Thyroid gland (tissue), 4 donors: ENCODE data around the gene SLF1. TPM values are rescaled to one million over a fixed set of nuclear protein-coding genes. Genes with fewer than 3 reads are reported as not detected.
A peak's percentile ranks its signal among the peaks of the same experiment; 100 is the strongest.

Experiments
- DNase-seq, 2 donors: peaks; one replicate each; pipeline ENCODE4 v3.0.0-alpha.2; 2019
- H3K27ac ChIP-seq, 3 donors: fragments of 200-600 bp; sonication (generic); 1 replicate in 2 of 3; 2 replicates in 1 of 3; pipeline ENCODE4 v1.5.1; 2016 to 2019; ENCODE audit warnings: mild to moderate bottlenecking in 1 of 3, moderate library complexity in 1 of 3
- H3K27me3 ChIP-seq: fragments of 200-600 bp; sonication (generic); one replicate; pipeline ENCODE4 v1.5.1; 2019
- H3K36me3 ChIP-seq, 2 donors: fragments of 200-600 bp; sonication (generic); one replicate each; pipeline ENCODE4 v1.5.1; 2016 to 2019
- H3K4me1 ChIP-seq, 2 donors: fragments of 200-600 bp; sonication (generic); one replicate each; pipeline ENCODE4 v1.5.1; 2017 to 2019
- H3K4me3 ChIP-seq, 3 donors: fragments of 200-600 bp; sonication (generic); replicated peaks in 1 of 3; 1 replicate in 2 of 3; 2 replicates in 1 of 3; pipeline ENCODE4 v1.5.1; 2016; ENCODE audit warnings: mild to moderate bottlenecking in 1 of 3
- H3K9me3 ChIP-seq: fragments of 200-600 bp; sonication (generic); one replicate; pipeline ENCODE4 v1.5.1; 2017
- POLR2A ChIP-seq, 2 donors: fragments of 450-650 bp; IDR thresholded peaks; one replicate each; pipeline ENCODE4 v1.6.1; 2017; ENCODE audit warnings: antibody characterized with exemption in 2 of 2, mild to moderate bottlenecking in 2 of 2, moderate library complexity in 1 of 2
- WGBS, 2 donors: methylation state at CpG; one replicate each; pipeline ENCODE4 v1.1.5; 2017; 5-methylcytosine and 5-hydroxymethylcytosine counted together
- intact Hi-C: fragments of 100-400 bp; cut with DNase I; formaldehyde crosslinking; loops from one replicate; pipeline ENCODE4 v1.15.1; 2023
- total RNA-seq, 4 donors: library from RNA; depleted of rRNA; stranded (reverse); fragments of >200 nt; gene quantifications; one replicate each; pipeline ENCODE4 v1.2.3, GENCODE V29; 2016
- TF ChIP-seq, protein P1 (sequence below), 6 experiments: fragments of 200-600 bp in 3 of 6; fragments of 450-650 bp in 3 of 6; sonication (generic) in 3 of 6; IDR thresholded peaks; one replicate each; pipeline ENCODE4 v1.5.1; 2016 to 2019; ENCODE audit warnings: antibody characterized with exemption in 6 of 6, mild to moderate bottlenecking in 2 of 6, inconsistent platforms in 1 of 6, moderate library complexity in 1 of 6

Gene SLF1
- total RNA-seq, 4 donors from 2014 or later = 5.6 to 17.4 (median 9.0) TPM

- TF ChIP-seq, protein P1, sequence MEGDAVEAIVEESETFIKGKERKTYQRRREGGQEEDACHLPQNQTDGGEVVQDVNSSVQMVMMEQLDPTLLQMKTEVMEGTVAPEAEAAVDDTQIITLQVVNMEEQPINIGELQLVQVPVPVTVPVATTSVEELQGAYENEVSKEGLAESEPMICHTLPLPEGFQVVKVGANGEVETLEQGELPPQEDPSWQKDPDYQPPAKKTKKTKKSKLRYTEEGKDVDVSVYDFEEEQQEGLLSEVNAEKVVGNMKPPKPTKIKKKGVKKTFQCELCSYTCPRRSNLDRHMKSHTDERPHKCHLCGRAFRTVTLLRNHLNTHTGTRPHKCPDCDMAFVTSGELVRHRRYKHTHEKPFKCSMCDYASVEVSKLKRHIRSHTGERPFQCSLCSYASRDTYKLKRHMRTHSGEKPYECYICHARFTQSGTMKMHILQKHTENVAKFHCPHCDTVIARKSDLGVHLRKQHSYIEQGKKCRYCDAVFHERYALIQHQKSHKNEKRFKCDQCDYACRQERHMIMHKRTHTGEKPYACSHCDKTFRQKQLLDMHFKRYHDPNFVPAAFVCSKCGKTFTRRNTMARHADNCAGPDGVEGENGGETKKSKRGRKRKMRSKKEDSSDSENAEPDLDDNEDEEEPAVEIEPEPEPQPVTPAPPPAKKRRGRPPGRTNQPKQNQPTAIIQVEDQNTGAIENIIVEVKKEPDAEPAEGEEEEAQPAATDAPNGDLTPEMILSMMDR (IDR thresholded peaks at IDR 0.05) = no peak
- TF ChIP-seq POLR2A (IDR thresholded peaks at IDR 0.05) = no peak
- intact Hi-C loops = no loop called here
Observed at GRCh38 chr5:94689908-94690307, 71.4 kb downstream of the SLF1 start.

DNA sequence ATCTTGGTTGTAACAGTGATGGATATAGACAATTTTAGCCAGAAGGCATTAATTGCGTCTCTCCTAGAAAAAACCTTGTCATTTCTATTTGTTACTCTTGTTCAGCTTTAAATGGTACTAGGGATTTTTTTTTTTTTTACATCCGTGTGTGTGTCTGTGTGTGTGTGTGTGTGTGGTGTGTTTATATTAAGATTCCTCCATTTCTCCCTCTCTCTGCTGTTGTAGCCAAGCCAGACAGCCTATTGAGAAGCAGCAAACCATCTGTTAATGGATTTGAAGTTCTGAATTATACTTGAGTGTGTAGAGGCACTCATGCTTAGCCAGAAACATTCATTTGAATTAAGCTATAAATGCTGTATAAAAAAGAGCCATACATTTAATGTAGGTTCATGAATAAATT lies 72.3 kb downstream of the SLF1 start:
- DNase-seq = no peak
- no peak overlapping the region for H3K4me3 ChIP-seq
- peaks cover 0 to 4% of the 10 kb centered on the region in 2 donors for H3K4me1 ChIP-seq
- WGBS, 2 donors = 52 to 53% methylated on average over 2 of the region's 2 CpGs
- H3K27ac ChIP-seq = no peak overlapping the region
- no peaks in the 10 kb centered on the region for H3K9me3 ChIP-seq
- TF ChIP-seq, protein P1 (IDR thresholded peaks at IDR 0.05) = no peak
- TF ChIP-seq POLR2A (IDR thresholded peaks at IDR 0.05) = no peak
- peaks cover 0 to 4% of the 10 kb centered on the region in 2 donors for H3K36me3 ChIP-seq
- no peaks in the 10 kb centered on the region for H3K27me3 ChIP-seq
- intact Hi-C loops = no loop called here

More at GRCh38 chr5:94689908-94690307, 71.4 kb downstream of the SLF1 start:
- Histone ChIP-seq H3K4me3 (no peak overlapping the region), H3K9me3 (no peaks in the 10 kb centered on the region), H3K27me3 (no peaks in the 10 kb centered on the region), H3K27ac (no peak overlapping the region), H3K36me3 (peaks cover 0 to 4% of the 10 kb centered on the region in 2 donors), H3K4me1 (peaks cover 0 to 4% of the 10 kb centered on the region in 2 donors)
- DNase-seq = no peak

- H3K36me3 ChIP-seq = peaks cover 0 to 4% of the 10 kb centered on the region in 2 donors
- peaks cover 0 to 4% of the 10 kb centered on the region in 2 donors for H3K4me1 ChIP-seq
- intact Hi-C loops = no loop called here
- TF ChIP-seq, protein P1 (IDR thresholded peaks at IDR 0.05) = no peak
- no peak for TF ChIP-seq POLR2A (IDR thresholded peaks at IDR 0.05)
- H3K4me3 ChIP-seq = no peak overlapping the region
- H3K27me3 ChIP-seq = no peaks in the 10 kb centered on the region
- DNase-seq = no peak
- H3K9me3 ChIP-seq = no peaks in the 10 kb centered on the region
- WGBS, 2 donors = 86 to 97% methylated on average over 1 of the region's 1 CpG
- H3K27ac ChIP-seq = no peak overlapping the region
Observed at GRCh38 chr5:94691291-94691690, 72.8 kb downstream of the SLF1 start.

DNA sequence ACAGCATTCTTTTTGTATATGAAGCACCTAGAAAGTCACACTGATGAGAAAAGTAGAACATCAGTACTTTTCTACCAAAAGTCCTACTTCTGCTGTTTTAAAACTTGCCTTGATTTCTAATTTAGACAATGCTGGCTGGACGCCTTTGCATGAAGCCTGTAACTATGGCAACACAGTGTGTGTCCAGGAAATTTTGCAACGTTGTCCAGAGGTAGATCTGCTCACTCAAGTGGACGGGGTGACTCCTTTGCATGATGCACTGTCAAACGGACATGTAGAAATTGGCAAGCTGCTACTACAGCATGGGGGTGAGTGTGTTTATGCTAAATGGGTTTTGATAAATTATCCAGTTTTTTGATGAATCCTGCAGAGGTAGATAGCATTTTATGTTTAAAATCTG lies 73.5 kb downstream of the SLF1 start:
- no peaks in the 10 kb centered on the region for H3K27me3 ChIP-seq
- H3K4me1 ChIP-seq = peaks cover 0 to 4% of the 10 kb centered on the region in 2 donors
- no peak overlapping the region for H3K4me3 ChIP-seq
- DNase-seq = peak; percentile 17 to 26
- no peak for TF ChIP-seq POLR2A (IDR thresholded peaks at IDR 0.05)
- TF ChIP-seq, protein P1 (IDR thresholded peaks at IDR 0.05) = no peak
- intact Hi-C loops = no loop called here
- H3K36me3 ChIP-seq = no peaks in the 10 kb centered on the region
- H3K9me3 ChIP-seq = no peaks in the 10 kb centered on the region
- 12 to 18% methylated on average over 4 of the region's 4 CpGs for WGBS, 2 donors
- no peak overlapping the region for H3K27ac ChIP-seq

DNA sequence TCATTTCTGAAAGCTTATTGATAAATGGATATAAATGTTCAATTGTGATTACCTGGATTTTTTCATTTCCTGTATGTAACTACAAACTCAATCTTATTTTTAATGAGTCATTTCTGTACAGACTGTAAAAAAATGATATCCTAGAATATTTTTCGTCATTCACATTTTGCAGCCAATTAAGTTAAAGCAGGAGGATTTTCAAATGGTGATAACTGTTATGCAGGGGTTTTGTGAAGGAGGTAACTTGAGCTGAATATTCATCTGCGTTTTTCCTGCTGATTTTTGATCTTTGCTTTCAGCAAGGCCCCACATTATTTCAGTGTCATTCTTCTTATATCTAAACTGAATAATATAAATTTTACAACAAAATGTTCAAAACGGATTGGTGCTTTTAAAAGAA lies 74.1 kb downstream of the SLF1 start:
- H3K27ac ChIP-seq = no peak overlapping the region
- H3K9me3 ChIP-seq = no peaks in the 10 kb centered on the region
- no peak for DNase-seq
- WGBS, 2 donors = 89 to 93% methylated on average over 3 of the region's 3 CpGs
- no peaks in the 10 kb centered on the region for H3K27me3 ChIP-seq
- TF ChIP-seq POLR2A (IDR thresholded peaks at IDR 0.05) = no peak
- TF ChIP-seq, protein P1 (IDR thresholded peaks at IDR 0.05) = no peak
- H3K4me3 ChIP-seq = no peak overlapping the region
- intact Hi-C loops = no loop called here
- H3K36me3 ChIP-seq = no peaks in the 10 kb centered on the region
- peaks cover 0 to 4% of the 10 kb centered on the region in 2 donors for H3K4me1 ChIP-seq
